HG03442 (cell line): ENCODE measurements around the gene CNTNAP1.
"Not testable (repeated sequence)": the region's sequence is repeated elsewhere in the genome, so short reads cannot be mapped to it uniquely, and the experiment has no call there.

Source experiments
- ATAC-seq: cut with Tn5 transposase; IDR thresholded peaks from one replicate; pipeline ENCODE4 v1.9.1; 2021; ENCODE audit warnings: mild to moderate bottlenecking, moderate library complexity; ENCODE audit not compliant: unreplicated experiment

The CNTNAP1 gene

DNA sequence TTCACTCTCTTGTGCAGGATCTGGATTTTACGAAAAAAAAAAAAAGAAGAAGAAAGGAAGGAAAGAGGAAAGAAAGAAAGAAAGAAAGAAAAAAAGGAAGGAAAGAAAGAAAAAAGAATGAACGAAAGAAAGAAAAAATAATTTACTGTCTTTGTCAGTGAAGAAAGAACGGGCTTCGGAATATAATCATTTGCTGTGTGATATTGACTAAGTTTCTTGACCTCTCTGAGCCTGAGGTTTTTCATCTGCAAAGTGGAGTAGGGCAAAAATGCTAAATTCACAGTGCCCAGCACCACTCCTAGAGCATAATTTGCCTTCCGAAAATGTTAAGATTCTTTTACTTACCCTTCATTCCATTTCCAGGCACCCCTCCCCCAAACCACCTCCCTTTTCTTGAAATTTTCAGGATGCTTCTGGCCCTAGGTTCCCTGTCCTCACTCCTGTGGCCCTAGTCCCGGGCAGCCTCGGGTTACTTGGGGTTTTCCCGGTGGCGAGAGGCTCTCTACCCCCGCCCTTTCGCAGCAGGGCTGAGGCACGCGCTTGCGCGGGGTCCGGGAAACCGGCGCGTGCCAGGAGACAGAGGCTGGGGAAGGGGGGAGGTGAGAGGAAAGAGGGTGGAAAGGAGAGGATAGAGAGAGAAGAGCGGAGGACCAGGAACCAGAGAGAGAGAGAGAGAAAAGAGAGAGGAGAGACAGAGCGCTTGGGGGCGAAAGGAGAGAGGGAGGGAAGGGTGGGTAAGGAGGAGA, at the start of gene CNTNAP1:
CNTNAP1 (plus strand) TSS at position 556 of the 746 bp plus-strand sequence. CDS start 299 bp downstream, outside the sequence.
- no peak for ATAC-seq

- no peak for ATAC-seq
Observed at GRCh38 chr17:42632949-42633444, 49.3 kb upstream of the CNTNAP1 start.

- no peak for ATAC-seq
Observed at GRCh38 chr17:42639525-42640113, 42.7 kb upstream of the CNTNAP1 start.

DNA sequence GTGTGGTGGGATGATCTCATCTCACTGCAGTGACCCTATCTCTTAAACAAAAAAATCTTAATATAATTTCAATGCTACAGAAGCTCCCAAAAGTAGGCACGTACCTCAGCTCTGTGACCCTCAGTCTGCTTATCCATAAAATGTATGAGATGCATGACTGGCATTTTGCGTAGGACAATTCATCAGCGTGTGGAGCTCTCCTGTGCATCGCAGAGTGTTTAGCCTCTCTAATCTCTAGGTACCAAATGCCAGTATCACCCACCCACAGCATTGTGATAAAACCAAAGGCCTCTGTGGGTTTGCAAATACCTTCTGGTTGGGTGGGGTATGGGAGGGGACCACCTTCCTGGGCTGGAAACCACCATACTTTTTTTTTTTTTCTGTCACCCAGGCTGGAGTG, 42.2 kb upstream of the CNTNAP1 start:
- no peak for ATAC-seq

GRCh38 chr17:42642336-42642735, 40.0 kb upstream of the CNTNAP1 start:
- ATAC-seq: no peak

GRCh38 chr17:42647778-42648177, 34.6 kb upstream of the CNTNAP1 start:
- ATAC-seq: no peak

- ATAC-seq: no peak
Observed at GRCh38 chr17:42651392-42651791, 30.9 kb upstream of the CNTNAP1 start.

DNA sequence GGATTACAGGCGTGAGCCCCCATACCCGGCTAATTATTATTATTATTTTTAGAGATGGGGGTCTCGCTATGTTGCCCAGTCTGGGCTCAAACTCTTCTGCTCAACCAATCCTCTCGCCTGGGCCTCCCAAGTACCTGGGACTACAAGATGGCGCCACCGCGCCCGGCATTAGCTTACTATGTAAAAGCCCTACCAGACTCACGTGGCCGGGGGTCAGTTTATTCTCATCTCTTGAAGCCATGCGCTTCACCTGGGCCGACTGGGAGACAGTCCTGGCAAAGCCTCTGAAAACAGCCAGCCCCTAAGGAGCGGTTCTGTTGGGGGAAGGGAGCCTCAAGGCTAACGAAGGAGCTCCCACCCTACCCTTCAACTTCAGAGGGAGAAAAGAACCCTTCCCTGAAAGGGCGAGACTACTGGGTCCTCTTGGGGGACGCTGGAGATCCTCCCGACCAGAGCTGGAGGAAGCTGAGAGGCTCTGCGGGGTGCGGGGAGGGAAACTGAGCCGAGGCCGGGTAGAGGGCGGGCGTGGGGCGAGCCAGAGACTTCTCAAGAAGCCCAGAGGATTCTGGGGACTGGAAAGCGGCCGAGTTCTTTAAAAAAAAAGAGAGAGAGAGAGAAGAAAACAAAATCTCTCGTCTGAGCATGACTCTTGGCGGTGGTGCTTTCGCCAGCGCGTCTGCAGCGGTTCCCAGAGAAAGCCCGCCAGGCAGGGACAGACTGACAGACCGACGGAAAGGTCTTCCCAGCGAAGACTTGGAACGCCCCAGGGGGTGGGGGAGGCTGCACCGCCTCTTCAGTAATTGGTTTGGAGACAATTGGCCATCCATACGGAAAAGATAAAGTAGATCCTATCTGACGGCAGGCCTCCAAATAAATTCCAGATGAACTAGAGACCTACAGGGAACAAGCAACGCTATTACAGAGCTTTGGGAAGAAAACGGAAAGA, 28.9 kb upstream of the CNTNAP1 start:
- no peak for ATAC-seq

DNA sequence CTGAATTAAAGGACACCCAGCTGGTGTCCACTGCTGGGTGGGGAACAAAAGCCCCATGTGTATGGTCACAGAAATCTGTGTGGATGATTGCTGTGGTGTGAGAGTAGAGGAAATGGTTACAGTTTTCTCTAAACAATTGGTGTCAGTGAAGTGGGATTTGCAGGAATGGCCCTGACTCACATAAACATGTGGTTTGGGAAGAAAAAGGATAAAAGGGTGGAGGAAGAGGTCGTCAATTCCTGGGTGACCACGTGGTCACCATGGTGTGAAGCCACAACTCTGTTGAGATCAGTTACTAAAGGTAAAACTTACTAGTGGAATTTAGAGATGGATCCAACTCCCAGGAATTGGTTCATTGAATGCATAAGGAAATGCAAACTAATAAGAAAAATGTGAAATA, 26.8 kb upstream of the CNTNAP1 start:
- no peak for ATAC-seq

DNA sequence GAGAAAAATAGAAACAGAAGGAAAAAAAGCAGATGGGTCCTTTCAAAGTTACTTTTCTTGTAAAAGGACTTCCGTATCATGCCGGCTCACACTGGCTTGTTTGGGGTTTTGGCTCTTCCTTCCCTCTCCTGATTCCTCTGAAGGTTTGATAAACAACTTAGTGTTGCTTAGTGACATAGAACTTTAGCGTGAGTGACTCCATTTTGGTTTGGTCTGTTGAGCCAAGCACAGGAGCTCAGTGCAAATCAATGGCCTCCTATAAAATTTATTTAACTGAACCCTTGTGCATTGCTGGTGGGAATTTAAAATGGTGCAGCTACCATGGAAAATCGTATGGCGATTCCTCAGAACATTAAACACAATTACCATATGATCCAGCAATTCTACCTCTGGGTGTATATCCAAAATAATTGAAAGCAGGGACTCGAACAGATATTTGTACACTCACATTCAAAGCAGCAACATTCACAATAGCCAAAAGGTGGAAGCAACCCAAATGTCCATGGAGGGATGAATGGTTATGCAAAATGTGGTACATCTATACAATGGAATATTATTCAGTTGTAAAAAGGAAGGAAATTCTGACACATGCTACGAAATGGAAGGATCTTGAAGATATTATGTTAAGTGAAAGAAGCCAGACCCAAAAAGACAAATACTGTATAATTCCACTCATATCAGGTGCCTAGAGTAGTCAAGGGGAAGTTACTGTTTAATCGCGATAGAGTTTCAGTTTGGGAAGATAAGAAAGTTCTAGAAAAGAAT, 24.3 kb upstream of the CNTNAP1 start:
- ATAC-seq: no peak

- ATAC-seq: no peak
Observed at GRCh38 chr17:42659079-42659931, 23.0 kb upstream of the CNTNAP1 start, which contains the start of gene TUBG2. Gene TUBG2 (plus strand): TSS chr17:42659284. CDS start chr17:42659504, 220 bp downstream.

DNA sequence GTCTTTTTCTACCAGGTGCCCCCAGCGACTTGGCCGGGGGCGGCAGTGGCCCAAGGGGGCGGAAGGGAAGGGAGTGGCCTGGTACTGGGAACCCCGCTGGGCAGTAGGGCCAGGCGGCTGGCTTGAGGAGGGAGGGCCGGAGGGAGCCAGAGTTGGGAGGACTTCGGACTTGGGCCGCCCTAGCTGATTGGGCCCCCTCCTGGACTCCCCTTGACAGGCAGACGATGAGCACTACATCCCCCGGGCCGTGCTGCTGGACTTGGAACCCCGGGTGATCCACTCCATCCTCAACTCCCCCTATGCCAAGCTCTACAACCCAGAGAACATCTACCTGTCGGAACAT, 22.4 kb upstream of the CNTNAP1 start:
- ATAC-seq: not testable (repeated sequence)

DNA sequence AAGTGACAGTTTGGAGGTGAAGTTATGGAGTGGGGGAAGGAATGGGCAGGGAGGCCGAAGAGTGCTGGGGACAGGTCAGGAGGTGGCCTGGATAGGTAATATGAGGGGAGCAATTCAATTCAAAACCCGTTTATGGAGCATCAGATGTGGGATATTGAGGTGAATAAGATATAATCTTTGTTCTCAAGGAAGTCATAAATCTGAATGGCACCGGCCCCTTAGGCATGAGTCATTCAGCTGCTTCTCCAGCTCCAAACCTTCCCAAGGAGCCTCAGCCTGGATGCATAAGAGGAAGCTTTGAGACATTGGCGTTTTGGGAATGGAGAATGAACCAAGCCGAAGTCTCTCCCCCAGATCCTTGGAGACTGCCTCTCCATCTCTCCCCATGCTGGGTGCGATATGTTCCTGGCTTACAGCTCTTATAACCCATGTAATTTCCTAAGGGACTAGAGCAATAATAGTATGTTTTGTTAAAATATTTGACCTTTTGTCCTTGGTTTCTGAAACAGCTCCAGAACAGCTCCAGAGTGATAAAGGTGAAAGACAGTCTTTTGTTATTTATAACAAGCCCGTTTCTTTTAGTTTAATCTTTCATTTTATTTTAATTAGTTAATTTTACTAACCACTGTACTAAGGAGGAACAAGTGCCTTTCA, 21.5 kb upstream of the CNTNAP1 start:
- no peak for ATAC-seq

DNA sequence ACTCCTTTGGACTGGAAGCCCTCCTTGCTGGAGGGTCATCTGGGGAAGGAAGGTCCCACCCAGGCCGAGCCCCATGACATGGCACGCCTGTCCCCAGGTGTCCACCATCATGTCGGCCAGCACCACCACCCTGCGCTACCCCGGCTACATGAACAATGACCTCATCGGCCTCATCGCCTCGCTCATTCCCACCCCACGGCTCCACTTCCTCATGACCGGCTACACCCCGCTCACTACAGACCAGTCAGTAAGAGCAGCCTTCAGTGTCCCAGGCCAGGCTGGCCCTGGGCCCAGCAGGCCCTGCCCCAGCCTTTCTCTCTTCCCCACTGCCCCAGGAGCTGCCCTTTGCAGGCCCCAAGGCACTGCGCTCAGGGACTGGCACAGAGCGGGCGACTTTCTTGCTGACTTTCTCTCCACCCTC, 16.7 kb upstream of the CNTNAP1 start:
- no peak for ATAC-seq

GRCh38 chr17:42666126-42666525, 16.2 kb upstream of the CNTNAP1 start:
- not testable (repeated sequence) for ATAC-seq

DNA sequence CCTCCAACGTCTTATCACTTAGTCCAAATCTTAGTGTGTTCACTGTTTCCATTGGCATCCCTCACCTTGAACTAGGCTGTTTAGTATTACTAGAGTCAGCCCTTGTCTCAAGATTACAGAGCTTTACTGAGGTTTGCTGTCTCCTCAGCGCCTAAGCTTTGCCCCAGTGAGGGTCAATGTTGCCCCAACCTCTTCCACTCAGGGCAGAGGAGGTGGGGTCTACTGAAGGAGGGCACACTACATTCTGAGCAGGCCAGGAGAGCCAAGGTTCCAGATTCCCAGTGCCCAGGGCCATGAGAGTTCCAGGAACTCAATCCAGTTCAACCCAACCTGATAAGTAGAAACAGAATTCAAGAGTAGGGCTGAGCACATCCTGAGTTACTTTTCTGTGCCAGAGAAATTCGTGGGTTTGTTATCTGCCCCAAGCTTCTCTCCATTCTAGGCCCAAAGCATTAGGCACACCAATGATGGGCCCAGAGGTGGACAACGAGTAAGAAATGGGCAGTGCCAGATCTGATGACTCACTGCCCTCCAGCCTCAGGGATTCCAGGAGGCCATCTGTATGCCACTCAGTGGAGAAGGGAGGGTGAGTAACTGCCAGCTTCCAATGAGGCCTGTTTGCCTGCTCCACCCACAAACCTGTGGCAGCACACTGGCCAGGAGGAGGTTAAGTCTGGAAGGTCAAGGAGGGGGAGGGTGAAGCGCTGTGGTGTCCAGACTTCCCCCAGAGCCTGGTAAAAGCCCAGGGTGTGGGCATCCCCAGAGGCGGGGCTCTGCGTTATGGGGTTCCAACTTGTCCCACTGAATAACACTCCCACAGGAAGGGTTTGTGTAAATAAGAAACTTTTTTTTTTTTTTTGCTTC, 15.0 kb upstream of the CNTNAP1 start:
- no peak for ATAC-seq

GRCh38 chr17:42669705-42669976, 12.7 kb upstream of the CNTNAP1 start:
- ATAC-seq: no peak

- ATAC-seq: no peak
Observed at GRCh38 chr17:42669977-42670788, 12.1 kb upstream of the CNTNAP1 start.
